Fibroblast of gingiva (primary cell): ENCODE measurements around the gene KEAP1.

ENCODE experiments used
- DNase-seq: peaks from one replicate; pipeline ENCODE4 v3.0.0-alpha.2; 2011; ENCODE audit warnings: low read depth

The KEAP1 gene

DNA sequence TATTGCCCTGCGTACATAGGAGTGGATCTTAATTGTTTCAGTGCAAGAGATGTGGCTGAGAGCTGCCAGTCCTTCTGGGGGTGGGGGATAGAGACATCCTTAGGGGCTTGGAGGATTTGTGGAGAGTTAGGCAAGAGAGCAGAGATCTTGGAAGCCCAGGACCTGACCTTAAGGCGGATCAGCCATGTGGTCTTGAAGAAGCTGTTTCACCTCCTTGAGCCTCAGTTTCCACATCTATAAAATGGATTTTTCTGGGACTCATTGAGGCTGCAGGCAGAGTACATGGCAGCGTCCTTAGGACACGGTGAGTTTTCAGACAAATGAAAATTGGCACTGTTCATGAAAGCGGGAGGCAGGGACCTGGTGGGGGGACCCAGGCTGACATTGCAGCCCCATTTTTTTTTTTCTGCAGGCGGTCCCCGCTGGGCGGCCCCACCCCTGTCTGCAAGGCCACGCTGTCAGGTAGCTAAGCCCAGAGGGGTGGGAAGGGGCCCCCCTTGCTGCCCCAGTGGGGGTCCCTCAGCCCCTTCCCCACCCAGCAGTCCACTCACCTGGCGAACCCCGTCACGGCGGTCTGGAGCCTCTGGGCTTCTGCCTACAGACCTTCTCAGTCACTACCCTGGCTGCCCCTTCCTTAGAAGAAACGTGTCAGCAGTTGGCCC lies 52.8 kb downstream of the KEAP1 start:
- no peak for DNase-seq

GRCh38 chr19:10449037-10449436 lies 54.1 kb downstream of the KEAP1 start:
- no peak for DNase-seq

GRCh38 chr19:10442698-10443097 lies 60.5 kb downstream of the KEAP1 start:
- no peak for DNase-seq

DNA sequence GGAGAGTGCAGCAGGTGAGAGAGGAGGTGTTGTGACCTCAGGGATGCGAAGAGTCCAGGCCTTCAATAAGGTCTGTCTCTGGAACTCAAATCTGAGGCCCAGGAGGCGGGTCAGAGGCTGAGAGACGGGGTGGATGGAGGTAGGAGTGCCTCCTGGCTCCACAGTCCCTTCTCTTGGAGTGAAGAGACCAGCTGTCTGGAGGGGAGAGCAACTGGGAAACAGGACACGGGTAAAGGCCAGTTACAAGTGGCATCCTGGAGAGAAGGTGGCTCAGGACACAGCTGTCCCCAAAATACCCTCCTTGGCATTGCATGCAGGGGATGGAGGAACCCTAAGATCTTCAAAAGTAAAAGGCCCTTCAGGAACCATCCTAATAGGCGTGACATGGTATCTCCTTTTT lies 63.6 kb downstream of the KEAP1 start:
- DNase-seq: no peak
